ENCODE measurements around the gene SLC2A11. TPM values are rescaled to one million over a fixed set of nuclear protein-coding genes. Genes with fewer than 3 reads are reported as not detected.
A peak's percentile ranks its signal among the peaks of the same experiment; 100 is the strongest.

Gene SLC2A11, protein sequence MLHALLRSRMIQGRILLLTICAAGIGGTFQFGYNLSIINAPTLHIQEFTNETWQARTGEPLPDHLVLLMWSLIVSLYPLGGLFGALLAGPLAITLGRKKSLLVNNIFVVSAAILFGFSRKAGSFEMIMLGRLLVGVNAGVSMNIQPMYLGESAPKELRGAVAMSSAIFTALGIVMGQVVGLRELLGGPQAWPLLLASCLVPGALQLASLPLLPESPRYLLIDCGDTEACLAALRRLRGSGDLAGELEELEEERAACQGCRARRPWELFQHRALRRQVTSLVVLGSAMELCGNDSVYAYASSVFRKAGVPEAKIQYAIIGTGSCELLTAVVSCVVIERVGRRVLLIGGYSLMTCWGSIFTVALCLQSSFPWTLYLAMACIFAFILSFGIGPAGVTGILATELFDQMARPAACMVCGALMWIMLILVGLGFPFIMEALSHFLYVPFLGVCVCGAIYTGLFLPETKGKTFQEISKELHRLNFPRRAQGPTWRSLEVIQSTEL
- 1 to 10 TPM in 3 of 4 donors, under 1 TPM in 1; 0.57 to 4.4 (median 2.9) TPM for total RNA-seq

DNA sequence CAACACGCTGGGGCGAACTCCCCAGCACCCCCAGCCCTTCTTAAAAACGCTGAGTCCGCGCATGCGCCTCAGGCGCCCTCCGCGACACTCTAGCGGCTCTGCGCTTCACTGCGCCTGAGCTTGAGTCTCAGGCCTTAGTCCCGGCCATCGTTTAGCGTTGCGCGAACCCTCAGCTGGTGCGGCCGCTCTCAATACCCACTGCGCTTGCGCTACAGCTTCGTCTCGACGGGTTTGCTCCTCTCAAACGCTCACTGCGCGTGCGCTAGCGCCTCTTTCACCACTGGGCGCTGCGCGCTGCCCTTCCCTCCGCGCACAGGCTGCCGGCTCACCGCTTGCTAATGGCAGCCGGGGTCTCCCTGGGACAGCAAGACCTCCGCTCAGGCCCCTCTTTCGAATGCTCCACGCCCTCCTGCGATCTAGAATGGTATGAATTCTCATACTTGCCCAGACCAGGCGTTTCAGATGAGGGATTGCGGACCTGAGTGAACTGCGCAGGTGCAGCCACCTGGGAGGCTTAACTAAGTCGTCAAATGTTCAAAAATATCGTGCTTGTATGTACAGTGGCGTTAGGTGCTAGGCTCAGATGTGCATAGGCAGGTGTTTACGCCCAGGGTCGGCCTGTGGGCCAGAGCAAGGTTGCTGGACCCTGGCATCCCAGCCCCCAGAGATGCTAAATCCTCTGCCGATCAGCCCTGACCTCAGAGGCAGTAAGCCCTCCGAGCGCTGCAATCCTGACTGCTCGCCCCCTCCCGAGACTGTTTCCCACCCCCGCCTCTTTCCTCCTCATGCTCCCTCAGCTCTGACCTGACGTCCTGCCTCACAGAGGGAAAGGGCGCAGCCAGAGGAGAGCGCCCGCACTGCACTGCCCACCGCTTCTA lies at the start of gene SLC2A11:
TSS of gene SLC2A11 (plus strand) at position 270 of the 878 bp plus-strand sequence. CDS start at position 395, 125 bp downstream.
- H3K27ac ChIP-seq: peak within 1 kb of the TSS; percentile 72 to 95 (median 90)
- TF ChIP-seq, protein P1, sequence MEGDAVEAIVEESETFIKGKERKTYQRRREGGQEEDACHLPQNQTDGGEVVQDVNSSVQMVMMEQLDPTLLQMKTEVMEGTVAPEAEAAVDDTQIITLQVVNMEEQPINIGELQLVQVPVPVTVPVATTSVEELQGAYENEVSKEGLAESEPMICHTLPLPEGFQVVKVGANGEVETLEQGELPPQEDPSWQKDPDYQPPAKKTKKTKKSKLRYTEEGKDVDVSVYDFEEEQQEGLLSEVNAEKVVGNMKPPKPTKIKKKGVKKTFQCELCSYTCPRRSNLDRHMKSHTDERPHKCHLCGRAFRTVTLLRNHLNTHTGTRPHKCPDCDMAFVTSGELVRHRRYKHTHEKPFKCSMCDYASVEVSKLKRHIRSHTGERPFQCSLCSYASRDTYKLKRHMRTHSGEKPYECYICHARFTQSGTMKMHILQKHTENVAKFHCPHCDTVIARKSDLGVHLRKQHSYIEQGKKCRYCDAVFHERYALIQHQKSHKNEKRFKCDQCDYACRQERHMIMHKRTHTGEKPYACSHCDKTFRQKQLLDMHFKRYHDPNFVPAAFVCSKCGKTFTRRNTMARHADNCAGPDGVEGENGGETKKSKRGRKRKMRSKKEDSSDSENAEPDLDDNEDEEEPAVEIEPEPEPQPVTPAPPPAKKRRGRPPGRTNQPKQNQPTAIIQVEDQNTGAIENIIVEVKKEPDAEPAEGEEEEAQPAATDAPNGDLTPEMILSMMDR (IDR thresholded peaks at IDR 0.05): peak in 5 of 6 experiments; percentile 6 to 72 (median 47)
- TF ChIP-seq POLR2A (IDR thresholded peaks at IDR 0.05): peak in 3 of 4 donors; percentile 50 to 75 (median 56)
- H3K9me3 ChIP-seq: no peaks in the 10 kb centered on the region
- WGBS, 2 donors: 0 to 2% methylated on average over 10 to 23 of the region's 60 CpGs
- intact Hi-C loops (cut with DNase I): no loop called here
- peak; percentile 83 for DNase-seq
- H3K27me3 ChIP-seq: no peaks in the 10 kb centered on the region
- H3K4me1 ChIP-seq: peaks cover 7 to 27% (median 16%) of the 10 kb centered on the region in 3 donors
- peak within 1 kb of the TSS; percentile 39 to 87 (median 74) for H3K4me3 ChIP-seq
- H3K36me3 ChIP-seq: no peaks in the 10 kb centered on the region

DNA sequence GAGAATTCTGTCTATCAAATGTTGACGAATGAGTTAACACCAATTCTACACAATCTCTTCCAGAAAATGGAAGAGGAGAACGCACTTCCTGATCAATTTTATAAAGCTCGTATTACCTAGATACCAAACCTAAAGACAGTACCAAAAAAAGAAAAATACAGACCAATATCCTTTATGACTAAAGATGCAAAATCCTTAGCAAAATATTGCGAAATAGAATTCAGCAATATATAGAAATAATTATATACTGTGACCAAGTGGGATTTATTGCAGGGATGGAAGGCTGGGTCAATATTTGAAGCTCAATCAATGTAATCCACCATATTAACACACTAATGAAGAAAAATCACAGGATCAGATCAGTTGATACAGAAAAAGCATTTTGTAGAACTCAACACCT lies 45.3 kb upstream of the SLC2A11 start:
- peaks cover 13 to 97% (median 19%) of the 10 kb centered on the region in 3 donors for H3K36me3 ChIP-seq
- no peak for DNase-seq
- H3K27me3 ChIP-seq: no peaks in the 10 kb centered on the region
- H3K27ac ChIP-seq: no peak overlapping the region
- no peaks in the 10 kb centered on the region for H3K9me3 ChIP-seq
- WGBS, 2 donors: 92 to 97% methylated on average over 4 of the region's 4 CpGs
- intact Hi-C loops (cut with DNase I): no loop called here
- no peak overlapping the region for H3K4me3 ChIP-seq
- H3K4me1 ChIP-seq: no peaks in the 10 kb centered on the region
- TF ChIP-seq, protein P1 (IDR thresholded peaks at IDR 0.05): no peak
- TF ChIP-seq POLR2A (IDR thresholded peaks at IDR 0.05): no peak

DNA sequence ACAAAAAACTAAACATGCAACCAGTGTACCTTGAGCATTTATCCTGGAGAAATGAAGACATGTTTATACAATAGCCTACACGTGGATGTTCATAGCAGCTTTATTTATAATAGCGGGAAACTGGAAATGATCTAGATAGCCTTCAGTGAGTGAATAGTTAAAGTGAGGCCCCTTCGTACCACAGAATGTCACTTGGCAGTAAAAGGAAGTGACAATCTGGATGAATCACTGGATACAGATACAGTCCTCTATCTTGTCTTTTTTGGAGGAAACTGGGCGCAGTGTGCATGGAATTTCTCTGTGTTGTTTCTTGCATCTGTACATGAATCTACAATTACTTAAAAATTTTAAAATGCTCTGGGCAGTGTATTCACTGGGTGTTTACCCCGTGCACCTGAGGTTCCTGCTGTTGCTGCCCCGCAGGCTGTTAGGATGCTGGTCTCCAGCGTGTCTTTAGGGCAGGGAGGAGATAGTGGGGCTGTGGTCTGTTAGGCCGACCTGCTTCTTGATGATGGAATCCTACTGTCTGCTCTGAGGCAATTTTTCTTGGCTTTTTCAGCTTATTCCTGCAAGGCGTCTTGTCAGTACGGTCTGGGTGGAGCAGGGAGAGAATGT lies 42.0 kb upstream of the SLC2A11 start:
- H3K4me1 ChIP-seq: peaks cover 0 to 2% (median 0%) of the 10 kb centered on the region in 3 donors
- H3K9me3 ChIP-seq: no peaks in the 10 kb centered on the region
- peaks cover 14 to 97% (median 34%) of the 10 kb centered on the region in 3 donors for H3K36me3 ChIP-seq
- H3K27me3 ChIP-seq: no peaks in the 10 kb centered on the region
- DNase-seq: no peak
- intact Hi-C loops (cut with DNase I): no loop called here
- H3K4me3 ChIP-seq: no peak overlapping the region
- no peak overlapping the region for H3K27ac ChIP-seq
- TF ChIP-seq, protein P1 (IDR thresholded peaks at IDR 0.05): no peak
- no peak for TF ChIP-seq POLR2A (IDR thresholded peaks at IDR 0.05)
- 69 to 87% methylated on average over 10 of the region's 10 CpGs for WGBS, 2 donors

DNA sequence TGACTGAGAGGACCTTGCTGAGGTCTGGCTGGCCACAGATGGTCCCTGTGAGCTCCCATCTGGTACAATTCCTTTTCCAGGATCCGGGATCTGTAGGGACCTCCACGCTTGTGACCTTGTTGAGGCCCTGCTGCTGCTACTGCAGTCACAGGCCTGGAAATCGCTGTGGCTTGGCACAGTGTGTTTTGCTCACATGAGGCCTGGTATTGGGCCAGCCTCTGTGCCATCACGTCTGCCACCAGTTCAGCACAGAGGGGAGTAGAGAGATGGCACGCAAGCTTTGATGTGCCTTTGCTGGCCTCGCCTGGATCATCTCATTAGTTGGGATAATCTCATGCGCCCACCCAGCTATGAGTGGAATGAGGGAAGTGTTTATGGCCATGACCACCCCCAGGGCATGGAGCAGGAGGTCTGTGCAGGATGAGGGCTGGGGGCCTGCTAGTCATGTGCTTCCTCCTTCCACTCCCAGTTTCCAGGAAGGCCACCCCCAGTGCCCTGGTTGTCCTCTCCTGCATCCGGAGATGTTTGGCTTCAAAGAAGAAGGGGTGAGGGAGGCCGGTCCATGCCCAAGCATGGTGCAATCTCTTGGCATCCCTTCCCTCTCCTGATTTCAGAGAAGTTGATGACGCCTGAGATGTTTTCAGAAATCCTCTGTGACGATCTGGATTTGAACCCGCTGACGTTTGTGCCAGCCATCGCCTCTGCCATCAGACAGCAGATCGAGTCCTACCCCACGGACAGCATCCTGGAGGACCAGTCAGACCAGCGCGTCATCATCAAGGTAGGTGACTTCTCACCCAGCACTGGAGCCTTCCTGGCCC lies 41.3 kb upstream of the SLC2A11 start:
- intact Hi-C loops (cut with DNase I): no loop called here
- Histone ChIP-seq H3K4me1 (peaks cover 0 to 3% (median 2%) of the 10 kb centered on the region in 3 donors), H3K9me3 (no peaks in the 10 kb centered on the region), H3K4me3 (no peak overlapping the region), H3K27me3 (no peaks in the 10 kb centered on the region), H3K36me3 (peaks cover 14 to 97% (median 34%) of the 10 kb centered on the region in 3 donors), H3K27ac (no peak overlapping the region)
- no peak for DNase-seq
- TF ChIP-seq, protein P1 (IDR thresholded peaks at IDR 0.05): no peak
- no peak for TF ChIP-seq POLR2A (IDR thresholded peaks at IDR 0.05)
- WGBS, 2 donors: 87 to 91% methylated on average over 11 to 14 of the region's 18 CpGs

Measured in esophagus squamous epithelium (tissue), 5 donors.